ENCODE measurements around the gene CFAP46.

Gene CFAP46

GRCh38 chr10:132758865-132759264 lies 183.5 kb downstream of the CFAP46 start:
- DNase-seq (ENCODE audit: low read depth): no peak
- no peak for TF ChIP-seq CTCF (IDR thresholded peaks at IDR 0.05; ENCODE audit: control insufficient read depth, insufficient read depth, low read depth, low read length, missing control alignments)
- H3K4me3 ChIP-seq (ENCODE audit: control insufficient read depth, low read depth, low read length): no peak overlapping the region
